Subcutaneous adipose tissue (tissue), 4 donors: Measurements from ENCODE around the gene ANXA7. TPM values are rescaled to one million over a fixed set of nuclear protein-coding genes. Genes with fewer than 3 reads are reported as not detected.

Experiments used
- CTCF ChIP-seq: fragments of 450-650 bp; IDR thresholded peaks from one replicate; pipeline ENCODE4 v1.5.1; 2016; ENCODE audit warnings: low read depth, mild to moderate bottlenecking, control low read depth, antibody characterized with exemption, moderate library complexity
- small RNA-seq: library from RNA; depleted of rRNA; stranded (forward); fragments of <200 nt; gene quantifications from one replicate; pipeline ENCODE3, GENCODE V24; 2016
- total RNA-seq, 4 donors: library from RNA; depleted of rRNA; stranded (reverse); fragments of >200 nt; gene quantifications; one replicate each; pipeline ENCODE4 v1.1.0, GENCODE V29; 2016

Gene ANXA7
- total RNA-seq, 4 donors from 2014 or later, result 106 to 145 (median 114) TPM

DNA sequence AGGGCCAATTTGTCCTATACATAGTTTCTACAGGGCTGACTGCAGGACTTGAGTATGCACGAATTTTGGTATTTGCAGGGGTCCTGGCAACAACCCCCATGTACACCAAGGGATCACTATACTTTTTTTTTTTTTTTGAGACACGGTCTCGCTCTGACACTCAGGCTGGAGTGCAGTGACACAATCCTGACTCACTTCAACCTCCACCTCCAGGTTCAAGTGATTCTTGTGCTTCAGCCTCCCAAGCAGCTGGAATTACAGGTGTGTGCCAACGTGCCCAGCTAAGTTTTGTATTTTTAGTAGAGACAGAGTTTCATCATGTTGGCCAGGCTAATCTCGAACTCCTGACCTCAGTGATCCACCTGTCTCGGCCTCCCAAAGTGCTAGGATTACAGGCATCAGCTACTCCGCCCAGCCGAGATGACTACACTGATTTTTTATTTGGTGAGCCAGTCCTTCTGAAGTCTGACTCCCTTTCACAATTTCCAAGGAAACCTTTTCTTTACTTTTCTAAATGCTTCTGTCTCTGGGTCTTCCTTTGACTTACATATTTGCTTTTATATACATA lies 75.0 kb downstream of the ANXA7 start:
- TF ChIP-seq CTCF, result no peak

DNA sequence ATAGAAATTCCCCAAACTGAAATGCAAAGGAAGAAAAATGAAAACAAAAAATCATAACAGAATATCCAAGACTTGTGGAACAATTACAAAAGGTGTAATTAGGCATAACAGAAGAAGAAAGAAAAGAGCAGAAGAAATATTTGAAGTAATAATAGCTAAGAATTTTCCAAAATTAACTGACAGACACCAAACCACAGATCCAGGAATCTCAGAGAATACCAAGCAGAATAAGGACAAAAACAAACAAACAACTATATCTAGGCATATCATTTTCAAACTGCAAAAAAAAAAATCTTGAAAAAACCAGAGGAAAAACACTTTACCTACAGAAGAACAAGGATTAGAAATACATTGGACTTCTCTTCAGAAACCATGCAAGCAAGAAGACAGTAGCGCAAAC lies 80.7 kb downstream of the ANXA7 start:
- no peak for TF ChIP-seq CTCF

- TF ChIP-seq CTCF, result no peak
Observed at GRCh38 chr10:73332379-73332778, 81.5 kb downstream of the ANXA7 start.

Small RNA genes lying within 50 kb of the gene (small RNA-seq; reads per million reads assigned to genes)
- 0.49 reads per million for gene RF00019

Other genes with a start within 250 kb of the ANXA7 start
- 10 to 100 TPM; 25.1 to 40.6 (median 27.9) TPM for gene ECD, start 246.1 kb downstream of the ANXA7 start, total RNA-seq
- 10 to 100 TPM; 17.3 to 26.2 (median 23.2) TPM for gene FAM149B1, start 245.9 kb downstream of the ANXA7 start, total RNA-seq
- gene DNAJC9, start 166.8 kb downstream of the ANXA7 start, total RNA-seq, result 10 to 100 TPM; 11.7 to 16.3 (median 14.3) TPM
- 10 to 100 TPM; 31.9 to 40.4 (median 35.6) TPM for gene MRPS16, start 161.4 kb downstream of the ANXA7 start, total RNA-seq
- 1 to 10 TPM; 3.9 to 8.1 (median 6.3) TPM for gene CFAP70, start 55.2 kb downstream of the ANXA7 start, total RNA-seq
- 1 to 10 TPM; 2.4 to 4.0 (median 3.7) TPM for gene MSS51, start 19.5 kb upstream of the ANXA7 start, total RNA-seq
- 10 to 100 TPM; 62.2 to 99.5 (median 77.8) TPM for gene PPP3CB, start 82.0 kb upstream of the ANXA7 start, total RNA-seq
- 10 to 100 TPM; 14.8 to 24.9 (median 16.7) TPM for gene USP54, start 177.3 kb upstream of the ANXA7 start, total RNA-seq
- gene MYOZ1, start 227.4 kb upstream of the ANXA7 start, total RNA-seq, result 1 to 10 TPM in 1 of 4 donors, under 1 TPM in 1, not detected in 2; 0.44 to 4.9 TPM
- not detected for gene SYNPO2L, start 242.0 kb upstream of the ANXA7 start, total RNA-seq